ENCODE measurements around the gene PADI3. TPM values are rescaled to one million over a fixed set of nuclear protein-coding genes. Genes with fewer than 3 reads are reported as not detected.

PADI3 gene
- total and polyA plus RNA-seq, 2 of the 13 experiments (the other 11 are each of a cell fraction or from before 2014, with no cell fraction given), result not detected

DNA sequence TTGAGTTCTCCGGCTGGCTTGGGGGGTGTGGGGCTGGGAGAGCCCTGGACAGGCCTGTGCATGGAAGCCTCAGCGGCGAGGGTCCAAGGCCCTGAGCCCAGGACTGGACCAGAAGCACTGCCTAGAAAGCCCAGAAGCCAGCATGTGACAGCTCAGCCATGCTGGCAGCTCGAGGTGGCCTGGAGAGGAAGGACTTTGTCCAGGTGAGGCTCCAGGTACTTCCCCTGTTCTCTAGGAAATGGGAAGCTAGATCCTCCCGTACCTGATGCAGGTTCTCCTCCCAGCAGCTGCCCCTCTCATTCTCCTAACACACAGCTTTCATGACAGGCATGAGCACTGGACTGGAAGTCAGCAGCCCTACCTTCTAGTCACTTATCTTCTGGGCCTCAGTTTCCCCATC lies 6.4 kb downstream of the PADI3 start:
- Histone ChIP-seq H3K9ac (ENCODE audit: insufficient read depth, low read depth, low read length) (no peak overlapping the region), H3K4me2 (ENCODE audit: low read depth, low read length) (no peak overlapping the region), H2AFZ (ENCODE audit: low read length) (no peak overlapping the region), H3K27ac (ENCODE audit: extremely low read length, insufficient read depth, low read length) (no peak overlapping the region), H3K79me2 (ENCODE audit: insufficient read depth, low read length) (no peaks in the 10 kb centered on the region), H4K20me1 (ENCODE audit: insufficient read depth, low read length) (no peaks in the 10 kb centered on the region), H3K4me3 (replicated peaks in 1 of 3; ENCODE audit: insufficient read depth in 1 of 3, low read depth in 2 of 3, low read length in 3 of 3) (no peak overlapping the region), H3K4me1 (ENCODE audit: insufficient read depth, low read length) (no peaks in the 10 kb centered on the region), H3K9me3 (ENCODE audit: low read length) (no peaks in the 10 kb centered on the region), H3K27me3 (ENCODE audit: control insufficient read depth in 1 of 2, insufficient read depth in 2 of 2, low read length in 2 of 2) (peaks cover 2 to 18% of the 10 kb centered on the region in 2 experiments; a peak in 3 of 5 replicates), H3K36me3 (replicated peaks in 1 of 2; ENCODE audit: control insufficient read depth in 1 of 2, insufficient read depth in 2 of 2, low read length in 2 of 2) (no peaks in the 10 kb centered on the region)
- ATAC-seq (no peak), FAIRE-seq (no peak), DNase-seq (ENCODE audit: low spot score) (no peak)
- in situ Hi-C loops (cut with HindIII; ENCODE audit: extremely low pct_ligation_motif_present, low pct_unique_long_range_greater_than_20kb) (no loop called here), intact Hi-C loops (cut with micrococcal nuclease; ENCODE audit: unreplicated experiment) (no loop called here)
- ChIA-PET POLR2A (no interaction called here), CTCF (ENCODE audit: low intra/inter-chr PET ratio, low total read pairs) (no interaction called here)
- BruUV-seq (replicated peaks), result no TSS peak
- WGBS (ENCODE audit: low lambda C conversion rate), result 0% methylated on average over 1 of the region's 5 CpGs
- peak; percentile 73 for TF ChIP-seq ZNF329 (CRISPR knock-in tag; IDR thresholded peaks at IDR 0.05; ENCODE audit: low read depth)
- TF ChIP-seq ZMAT3 (CRISPR knock-in tag; conservative IDR thresholded peaks at IDR 0.05), result no peak

- Histone ChIP-seq H3K4me1 (ENCODE audit: insufficient read depth, low read length) (no peaks in the 10 kb centered on the region), H3K36me3 (replicated peaks in 1 of 2; ENCODE audit: control insufficient read depth in 1 of 2, insufficient read depth in 2 of 2, low read length in 2 of 2) (no peaks in the 10 kb centered on the region), H3K9ac (ENCODE audit: insufficient read depth, low read depth, low read length) (no peak overlapping the region), H3K27ac (ENCODE audit: extremely low read length, insufficient read depth, low read length) (no peak overlapping the region), H3K79me2 (ENCODE audit: insufficient read depth, low read length) (no peaks in the 10 kb centered on the region), H2AFZ (ENCODE audit: low read length) (no peak overlapping the region), H3K9me3 (ENCODE audit: low read length) (no peaks in the 10 kb centered on the region), H3K4me3 (replicated peaks in 1 of 3; ENCODE audit: insufficient read depth in 1 of 3, low read depth in 2 of 3, low read length in 3 of 3) (no peak overlapping the region), H3K27me3 (ENCODE audit: control insufficient read depth in 1 of 2, insufficient read depth in 2 of 2, low read length in 2 of 2) (peaks cover 2 to 11% of the 10 kb centered on the region in 2 experiments; a peak in 2 of 5 replicates), H3K4me2 (ENCODE audit: low read depth, low read length) (no peak overlapping the region), H4K20me1 (ENCODE audit: insufficient read depth, low read length) (no peaks in the 10 kb centered on the region)
- POLR2A ChIA-PET, result no interaction called here
- intact Hi-C loops (cut with micrococcal nuclease; ENCODE audit: unreplicated experiment) (no loop called here), in situ Hi-C loops (cut with HindIII; ENCODE audit: extremely low pct_ligation_motif_present, low pct_unique_long_range_greater_than_20kb) (no loop called here)
- no TSS peak for BruUV-seq (replicated peaks)
- ATAC-seq, result no peak
- DNase-seq (ENCODE audit: low spot score), result no peak
- 0% methylated on average over 1 of the region's 9 CpGs for WGBS (ENCODE audit: low lambda C conversion rate)
- TF ChIP-seq THAP11 (CRISPR knock-in tag; IDR thresholded peaks at IDR 0.05), result no peak
- TF ChIP-seq BORCS8-MEF2B (CRISPR knock-in tag; IDR thresholded peaks at IDR 0.05), result no peak
- TF ChIP-seq, protein P1, sequence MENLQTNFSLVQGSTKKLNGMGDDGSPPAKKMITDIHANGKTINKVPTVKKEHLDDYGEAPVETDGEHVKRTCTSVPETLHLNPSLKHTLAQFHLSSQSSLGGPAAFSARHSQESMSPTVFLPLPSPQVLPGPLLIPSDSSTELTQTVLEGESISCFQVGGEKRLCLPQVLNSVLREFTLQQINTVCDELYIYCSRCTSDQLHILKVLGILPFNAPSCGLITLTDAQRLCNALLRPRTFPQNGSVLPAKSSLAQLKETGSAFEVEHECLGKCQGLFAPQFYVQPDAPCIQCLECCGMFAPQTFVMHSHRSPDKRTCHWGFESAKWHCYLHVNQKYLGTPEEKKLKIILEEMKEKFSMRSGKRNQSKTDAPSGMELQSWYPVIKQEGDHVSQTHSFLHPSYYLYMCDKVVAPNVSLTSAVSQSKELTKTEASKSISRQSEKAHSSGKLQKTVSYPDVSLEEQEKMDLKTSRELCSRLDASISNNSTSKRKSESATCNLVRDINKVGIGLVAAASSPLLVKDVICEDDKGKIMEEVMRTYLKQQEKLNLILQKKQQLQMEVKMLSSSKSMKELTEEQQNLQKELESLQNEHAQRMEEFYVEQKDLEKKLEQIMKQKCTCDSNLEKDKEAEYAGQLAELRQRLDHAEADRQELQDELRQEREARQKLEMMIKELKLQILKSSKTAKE (CRISPR knock-in tag; IDR thresholded peaks at IDR 0.05; ENCODE audit: borderline replicate concordance), result no peak
- TF ChIP-seq GFI1 (CRISPR knock-in tag; IDR thresholded peaks at IDR 0.05; ENCODE audit: borderline replicate concordance), result no peak
- TF ChIP-seq ATF7-NPFF (CRISPR knock-in tag; IDR thresholded peaks at IDR 0.05; ENCODE audit: low read depth), result no peak
- 0 out of 2 replicates have a peak, but pooled peaks have one; percentile 17 for TF ChIP-seq CEBPB (IDR thresholded peaks at IDR 0.05; ENCODE audit: borderline replicate concordance, low read depth, low read length)
- no peak for TF ChIP-seq AKAP8 (CRISPR knock-in tag; IDR thresholded peaks at IDR 0.05)
- TF ChIP-seq ATF6 (CRISPR knock-in tag; conservative IDR thresholded peaks at IDR 0.05), result no peak
- TF ChIP-seq ZNF253 (CRISPR knock-in tag; IDR thresholded peaks at IDR 0.05; ENCODE audit: borderline replicate concordance), result no peak
- CTCF ChIA-PET (ENCODE audit: low intra/inter-chr PET ratio, low total read pairs), result no interaction called here
- no peak for FAIRE-seq
Measured at GRCh38 chr1:17258116-17258757, 9.3 kb downstream of the PADI3 start.

All from HepG2 (cell line).